ENCODE results near the gene TTC4.
"Not testable (repeated sequence)": the region's sequence is repeated elsewhere in the genome, so short reads cannot be mapped to it uniquely, and the experiment has no call there.

Gene TTC4

DNA sequence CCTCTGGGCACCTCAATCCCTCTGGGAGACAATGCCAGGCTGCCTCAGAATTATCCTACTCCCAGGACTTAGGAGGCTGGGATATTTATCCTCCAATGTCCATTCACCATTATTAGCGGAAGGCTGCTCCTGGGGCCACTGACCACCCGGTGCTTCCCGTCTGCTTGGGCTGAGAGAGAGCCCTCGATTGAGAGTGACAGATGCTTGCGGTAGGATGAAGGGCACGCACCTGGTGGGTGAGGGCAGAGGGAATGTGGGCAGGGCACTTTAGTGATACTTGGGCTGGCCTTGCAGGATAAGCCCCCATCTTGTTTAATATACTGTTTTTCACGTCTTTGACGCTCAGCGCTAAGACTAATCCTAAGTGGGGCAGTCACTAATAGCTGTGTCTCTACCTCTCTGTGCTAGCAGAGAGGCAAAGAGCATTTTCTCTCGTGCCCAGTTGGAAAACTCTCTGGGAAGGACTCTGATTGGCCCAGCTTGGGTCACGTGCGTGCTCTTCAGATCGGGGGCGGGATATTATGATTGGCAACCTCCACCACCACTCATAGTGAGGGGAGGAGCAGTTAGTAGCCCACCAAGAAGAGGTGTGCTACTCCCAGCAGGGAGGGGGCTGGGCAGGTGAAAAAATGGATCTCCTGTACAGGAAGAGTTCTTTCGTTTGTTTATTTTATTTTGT, 59.3 kb downstream of the TTC4 start:
- H3K4me3 ChIP-seq (replicated peaks in 1 of 2; ENCODE audit: low read depth in 2 of 2, low read length in 2 of 2) = no peak overlapping the region
- TF ChIP-seq, protein P1, sequence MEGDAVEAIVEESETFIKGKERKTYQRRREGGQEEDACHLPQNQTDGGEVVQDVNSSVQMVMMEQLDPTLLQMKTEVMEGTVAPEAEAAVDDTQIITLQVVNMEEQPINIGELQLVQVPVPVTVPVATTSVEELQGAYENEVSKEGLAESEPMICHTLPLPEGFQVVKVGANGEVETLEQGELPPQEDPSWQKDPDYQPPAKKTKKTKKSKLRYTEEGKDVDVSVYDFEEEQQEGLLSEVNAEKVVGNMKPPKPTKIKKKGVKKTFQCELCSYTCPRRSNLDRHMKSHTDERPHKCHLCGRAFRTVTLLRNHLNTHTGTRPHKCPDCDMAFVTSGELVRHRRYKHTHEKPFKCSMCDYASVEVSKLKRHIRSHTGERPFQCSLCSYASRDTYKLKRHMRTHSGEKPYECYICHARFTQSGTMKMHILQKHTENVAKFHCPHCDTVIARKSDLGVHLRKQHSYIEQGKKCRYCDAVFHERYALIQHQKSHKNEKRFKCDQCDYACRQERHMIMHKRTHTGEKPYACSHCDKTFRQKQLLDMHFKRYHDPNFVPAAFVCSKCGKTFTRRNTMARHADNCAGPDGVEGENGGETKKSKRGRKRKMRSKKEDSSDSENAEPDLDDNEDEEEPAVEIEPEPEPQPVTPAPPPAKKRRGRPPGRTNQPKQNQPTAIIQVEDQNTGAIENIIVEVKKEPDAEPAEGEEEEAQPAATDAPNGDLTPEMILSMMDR (IDR thresholded peaks at IDR 0.05; ENCODE audit: low read depth, low read length) = no peak
- DNase-seq (ENCODE audit: low read depth in 2 of 2) = peak; percentile 42 to 45

DNA sequence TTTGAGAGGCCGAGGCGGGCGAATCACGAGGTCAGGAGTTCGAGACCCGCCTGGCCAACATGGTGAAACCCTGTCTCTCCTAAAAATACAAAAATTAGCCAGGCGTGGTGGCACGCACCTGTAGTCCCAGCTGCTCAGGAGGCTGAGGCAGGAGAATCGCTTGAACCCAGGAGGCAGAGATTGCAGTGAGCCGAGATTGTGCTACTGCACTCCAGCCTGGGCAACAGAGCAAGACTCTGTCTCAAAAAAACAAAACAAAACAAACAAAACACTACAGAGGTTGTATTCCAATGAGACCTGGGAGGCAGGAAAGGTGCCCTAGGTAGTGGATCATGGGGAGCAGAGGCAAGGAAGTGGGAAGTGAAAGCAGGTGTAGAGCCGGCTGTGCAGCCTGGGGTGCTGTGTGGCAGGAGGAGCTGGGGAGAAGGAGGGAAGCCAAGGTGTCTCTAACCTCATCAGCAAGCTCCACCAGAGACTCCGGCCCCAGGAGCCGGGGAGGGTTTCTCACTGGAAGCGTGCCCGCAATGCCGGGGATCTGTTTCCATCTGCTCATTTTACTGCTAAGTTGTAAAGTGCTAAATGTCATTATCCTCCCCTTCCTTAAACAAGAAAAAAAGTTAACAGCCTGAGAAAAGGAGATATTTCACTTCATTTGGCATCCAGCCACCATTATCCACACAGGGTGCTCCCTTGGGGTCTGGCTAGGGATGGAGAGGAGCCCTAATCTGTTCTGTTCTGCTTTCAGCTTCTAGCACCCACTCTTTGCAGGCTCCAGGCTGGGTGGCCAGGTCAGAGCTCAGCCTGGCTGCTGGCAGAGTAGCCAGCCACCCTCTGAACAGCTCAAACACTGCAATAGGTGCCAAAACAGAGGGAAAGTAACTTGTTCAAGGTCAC, 60.4 kb downstream of the TTC4 start:
- not testable (repeated sequence) for H3K4me3 ChIP-seq (replicated peaks in 1 of 2; ENCODE audit: low read depth in 2 of 2, low read length in 2 of 2)
- peak in 1 of 2 donors; percentile 18 for DNase-seq (ENCODE audit: low read depth in 2 of 2)

DNA sequence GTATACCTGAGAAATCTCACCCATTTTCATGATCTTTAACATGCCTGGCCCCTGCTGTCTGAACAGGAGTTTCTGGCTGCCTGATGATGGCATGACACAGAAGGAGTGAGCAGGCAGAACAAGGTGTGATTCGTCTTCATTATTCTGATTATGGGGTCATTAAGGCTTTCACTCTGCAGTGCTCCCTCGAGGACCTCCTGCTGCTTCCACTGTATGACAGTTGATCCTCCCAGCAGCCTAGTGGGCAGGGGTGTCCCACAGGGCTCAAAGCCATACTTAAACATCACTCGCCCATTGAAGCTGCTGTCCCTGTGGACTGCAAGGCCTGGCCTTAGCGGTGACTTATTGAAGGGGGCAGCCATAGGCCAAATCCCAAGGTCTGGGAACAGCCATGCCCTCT, 61.4 kb downstream of the TTC4 start:
- DNase-seq (ENCODE audit: low read depth in 2 of 2) = no peak
- H3K4me3 ChIP-seq (replicated peaks in 1 of 2; ENCODE audit: low read depth in 2 of 2, low read length in 2 of 2) = no peak overlapping the region
- TF ChIP-seq, protein P1 (IDR thresholded peaks at IDR 0.05; ENCODE audit: low read depth, low read length) = no peak

DNA sequence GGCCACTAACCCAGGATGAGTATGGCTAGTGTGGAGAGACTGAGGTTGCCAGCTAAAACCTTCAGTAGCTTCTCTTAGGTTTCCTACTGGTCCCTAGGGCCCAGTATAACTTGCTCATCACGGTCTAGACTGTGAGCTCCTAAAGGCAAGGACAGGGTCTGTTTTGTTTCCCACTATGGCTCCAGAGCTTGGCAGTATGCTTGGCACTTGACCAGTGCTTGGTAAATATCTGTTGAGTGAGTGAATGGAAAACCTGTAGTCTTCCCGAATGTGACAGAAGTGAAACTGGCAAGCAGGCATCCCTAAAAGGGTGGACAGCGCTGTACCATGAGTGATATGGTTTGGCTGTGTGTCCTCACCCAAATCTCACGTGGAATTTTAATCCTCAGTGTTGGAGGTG, 61.8 kb downstream of the TTC4 start:
- H3K4me3 ChIP-seq (replicated peaks in 1 of 2; ENCODE audit: low read depth in 2 of 2, low read length in 2 of 2) = no peak overlapping the region
- no peak for DNase-seq (ENCODE audit: low read depth in 2 of 2)
- TF ChIP-seq, protein P1 (IDR thresholded peaks at IDR 0.05; ENCODE audit: low read depth, low read length) = no peak

DNA sequence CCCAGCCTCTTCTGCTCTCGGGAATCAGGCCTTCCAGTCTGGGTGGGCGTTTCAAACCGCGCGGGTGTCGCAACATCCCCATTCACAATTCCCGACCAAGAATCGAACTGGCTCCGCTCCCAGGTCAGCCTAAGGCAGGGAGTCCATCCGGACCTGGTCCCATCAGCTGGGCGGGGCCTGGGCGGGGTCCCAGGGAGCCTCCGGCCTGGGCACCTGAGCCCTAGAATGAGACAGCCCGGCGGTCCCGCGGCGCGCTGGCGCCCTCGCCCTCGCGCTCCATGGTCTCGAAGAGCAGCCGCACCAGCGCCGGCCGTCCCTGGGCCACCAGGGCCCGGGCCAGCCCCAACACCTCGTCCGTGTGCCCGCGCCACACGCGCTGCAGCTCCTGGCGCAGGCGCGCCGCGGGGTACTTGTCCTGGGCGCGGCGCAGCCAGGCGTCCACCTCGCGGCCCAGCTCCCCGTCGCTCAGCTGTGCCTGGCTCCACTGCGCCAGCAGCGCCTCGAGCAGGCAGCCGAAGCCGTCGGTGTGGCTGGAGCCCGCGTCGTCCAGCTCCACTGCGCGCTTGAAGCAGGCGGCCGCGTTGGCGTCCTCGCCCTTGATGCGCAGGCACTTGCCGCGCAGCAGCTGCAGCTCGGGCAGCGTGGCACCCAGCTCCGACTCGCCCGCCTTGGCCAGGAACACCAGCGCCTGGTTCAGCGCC, 65.5 kb downstream of the TTC4 start:
- no peak overlapping the region for H3K4me3 ChIP-seq (replicated peaks in 1 of 2; ENCODE audit: low read depth in 2 of 2, low read length in 2 of 2)
- TF ChIP-seq, protein P1 (IDR thresholded peaks at IDR 0.05; ENCODE audit: low read depth, low read length) = no peak
- DNase-seq (ENCODE audit: low read depth in 2 of 2) = no peak

DNA sequence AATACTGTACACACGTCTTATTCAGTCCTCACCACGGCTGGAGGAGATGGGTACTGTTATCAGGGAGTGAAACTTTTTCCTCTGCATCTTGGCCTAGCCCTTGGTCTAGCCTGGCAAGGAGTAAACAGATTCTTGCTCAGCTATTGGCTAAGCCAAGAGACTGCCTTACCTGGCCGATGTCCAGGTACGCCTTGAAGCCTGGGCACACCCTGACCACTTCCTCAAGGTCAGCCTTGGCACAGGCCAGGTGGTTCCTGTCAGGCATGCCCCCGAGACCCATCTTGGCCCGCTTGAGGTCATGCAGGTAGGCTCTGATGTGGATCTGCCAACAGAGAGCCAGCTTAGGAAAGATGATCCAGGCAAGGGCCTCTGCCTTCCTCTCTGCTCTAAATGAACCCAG, 66.5 kb downstream of the TTC4 start:
- no peak overlapping the region for H3K4me3 ChIP-seq (replicated peaks in 1 of 2; ENCODE audit: low read depth in 2 of 2, low read length in 2 of 2)
- TF ChIP-seq, protein P1 (IDR thresholded peaks at IDR 0.05; ENCODE audit: low read depth, low read length) = no peak
- DNase-seq (ENCODE audit: low read depth in 2 of 2) = no peak

DNA sequence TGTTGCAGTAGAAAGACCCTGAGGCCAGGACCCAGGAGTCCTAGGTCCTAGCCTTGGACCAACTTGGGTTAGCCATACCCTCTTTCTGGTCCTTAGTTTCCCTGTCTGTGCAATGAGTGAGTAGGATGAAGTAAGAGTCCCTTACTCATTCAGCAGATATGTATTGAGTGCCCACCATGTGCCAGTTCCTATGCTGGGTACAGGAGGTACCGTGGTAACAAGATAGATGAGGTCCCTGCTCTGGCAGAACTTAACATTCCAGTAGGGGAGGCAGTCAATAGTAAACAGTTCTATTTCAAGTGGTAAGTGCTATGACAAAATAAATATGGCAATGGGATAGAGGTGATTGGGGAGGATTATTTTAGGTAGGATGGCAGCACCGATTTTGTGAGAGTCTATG, 66.9 kb downstream of the TTC4 start:
- no peak for DNase-seq (ENCODE audit: low read depth in 2 of 2)
- TF ChIP-seq, protein P1 (IDR thresholded peaks at IDR 0.05; ENCODE audit: low read depth, low read length) = no peak
- no peak overlapping the region for H3K4me3 ChIP-seq (replicated peaks in 1 of 2; ENCODE audit: low read depth in 2 of 2, low read length in 2 of 2)

Data from cardiac fibroblast (primary cell).